HFF-Myc (cell line): ENCODE results near the gene METTL24.

Source experiments
- DNase-seq: peaks from one replicate; pipeline ENCODE4 v3.0.0-alpha.2; 2011; ENCODE audit warnings: low read depth; ENCODE audit errors: extremely low read depth
- H3K4me3 ChIP-seq: replicated peaks from 2 replicates; pipeline ENCODE4 v1.5.1; 2011; ENCODE audit warnings: low read depth, mild to moderate bottlenecking, control low read depth, low read length
- TF ChIP-seq, protein P1 (sequence below): IDR thresholded peaks from 2 replicates; pipeline ENCODE4 v1.5.1; 2012; ENCODE audit warnings: mild to moderate bottlenecking, low read depth, low read length, control low read depth; ENCODE audit errors: missing control alignments

METTL24 gene

DNA sequence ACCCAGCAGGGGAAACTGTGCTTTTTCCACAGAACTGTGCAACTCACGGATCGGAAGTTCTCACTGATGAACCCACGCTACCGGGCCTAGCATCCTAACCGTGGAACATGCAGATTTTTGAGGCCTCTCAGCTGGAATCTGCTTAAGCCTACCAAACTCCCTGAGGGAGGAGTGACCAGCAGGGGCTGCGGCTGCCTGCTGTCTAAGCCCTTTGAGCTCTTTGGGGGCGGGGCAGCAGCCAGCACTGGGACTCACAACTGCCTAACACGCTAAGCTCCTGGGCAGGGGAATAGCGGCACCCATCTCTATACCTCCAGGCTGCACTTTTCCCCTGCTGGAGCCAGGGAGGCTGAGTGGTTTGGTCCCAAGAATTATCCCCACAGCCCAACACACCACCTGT is 20.4 kb upstream of the METTL24 start:
- TF ChIP-seq, protein P1, sequence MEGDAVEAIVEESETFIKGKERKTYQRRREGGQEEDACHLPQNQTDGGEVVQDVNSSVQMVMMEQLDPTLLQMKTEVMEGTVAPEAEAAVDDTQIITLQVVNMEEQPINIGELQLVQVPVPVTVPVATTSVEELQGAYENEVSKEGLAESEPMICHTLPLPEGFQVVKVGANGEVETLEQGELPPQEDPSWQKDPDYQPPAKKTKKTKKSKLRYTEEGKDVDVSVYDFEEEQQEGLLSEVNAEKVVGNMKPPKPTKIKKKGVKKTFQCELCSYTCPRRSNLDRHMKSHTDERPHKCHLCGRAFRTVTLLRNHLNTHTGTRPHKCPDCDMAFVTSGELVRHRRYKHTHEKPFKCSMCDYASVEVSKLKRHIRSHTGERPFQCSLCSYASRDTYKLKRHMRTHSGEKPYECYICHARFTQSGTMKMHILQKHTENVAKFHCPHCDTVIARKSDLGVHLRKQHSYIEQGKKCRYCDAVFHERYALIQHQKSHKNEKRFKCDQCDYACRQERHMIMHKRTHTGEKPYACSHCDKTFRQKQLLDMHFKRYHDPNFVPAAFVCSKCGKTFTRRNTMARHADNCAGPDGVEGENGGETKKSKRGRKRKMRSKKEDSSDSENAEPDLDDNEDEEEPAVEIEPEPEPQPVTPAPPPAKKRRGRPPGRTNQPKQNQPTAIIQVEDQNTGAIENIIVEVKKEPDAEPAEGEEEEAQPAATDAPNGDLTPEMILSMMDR, result no peak
- no peak overlapping the region for H3K4me3 ChIP-seq
- DNase-seq, result no peak

DNA sequence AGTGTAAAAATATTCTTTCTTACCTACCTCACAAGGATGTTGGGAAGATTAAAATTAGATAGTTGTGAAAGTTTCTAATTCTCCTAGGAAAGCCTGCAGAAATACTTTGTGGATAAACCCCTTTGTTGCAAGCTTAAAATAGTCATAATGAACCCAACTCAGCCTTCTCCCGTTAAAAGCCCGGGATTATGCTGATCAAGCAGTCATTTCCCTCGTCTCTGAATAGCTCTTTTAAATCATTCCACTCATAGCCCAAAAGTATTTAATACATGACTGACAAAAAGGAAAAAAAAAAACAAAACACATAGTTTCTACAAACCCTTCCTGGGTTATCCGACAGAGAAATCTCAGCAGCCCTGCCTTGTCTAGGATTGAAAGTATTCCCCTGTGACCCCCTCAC is 10.9 kb upstream of the METTL24 start:
- TF ChIP-seq, protein P1, result no peak
- no peak overlapping the region for H3K4me3 ChIP-seq
- no peak for DNase-seq

DNA sequence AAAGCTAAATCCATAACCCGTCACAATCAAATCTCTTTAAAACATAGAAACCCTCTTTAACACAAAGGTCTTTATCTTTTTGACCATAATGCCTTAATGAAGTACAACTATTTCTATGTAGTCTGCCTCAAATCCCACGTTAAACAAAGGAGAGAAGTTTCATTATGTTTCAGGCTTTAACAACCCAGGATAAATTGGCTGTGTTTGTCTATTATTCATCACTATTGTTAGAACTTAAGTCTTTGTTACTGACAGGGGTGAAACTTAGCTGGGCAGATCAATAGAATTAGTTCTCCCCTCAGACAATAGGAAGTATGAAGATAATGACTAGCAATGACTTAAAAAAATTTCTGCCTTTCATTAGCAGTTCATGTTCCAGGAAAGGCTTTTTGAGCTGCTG is 10.1 kb upstream of the METTL24 start:
- DNase-seq, result no peak
- no peak overlapping the region for H3K4me3 ChIP-seq
- TF ChIP-seq, protein P1, result no peak

DNA sequence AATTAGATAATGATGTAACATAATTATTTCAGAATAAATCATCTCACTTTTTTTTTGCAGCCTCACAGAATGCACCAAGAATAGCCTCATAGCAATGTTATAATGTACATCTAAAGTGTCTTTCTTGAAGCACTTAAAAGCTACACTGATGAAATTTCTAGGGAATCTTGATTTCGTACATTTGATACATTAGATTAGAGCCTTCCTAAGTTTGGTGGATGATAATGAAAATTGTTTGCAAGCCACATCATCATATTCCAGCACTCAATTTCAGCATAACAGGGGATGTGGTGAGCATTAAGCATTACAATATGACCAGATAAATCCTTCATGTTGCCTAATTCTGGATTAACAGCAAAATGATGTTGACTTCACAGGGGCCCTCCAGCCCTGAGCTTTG is 9.7 kb upstream of the METTL24 start:
- TF ChIP-seq, protein P1, result no peak
- no peak overlapping the region for H3K4me3 ChIP-seq
- DNase-seq, result no peak

DNA sequence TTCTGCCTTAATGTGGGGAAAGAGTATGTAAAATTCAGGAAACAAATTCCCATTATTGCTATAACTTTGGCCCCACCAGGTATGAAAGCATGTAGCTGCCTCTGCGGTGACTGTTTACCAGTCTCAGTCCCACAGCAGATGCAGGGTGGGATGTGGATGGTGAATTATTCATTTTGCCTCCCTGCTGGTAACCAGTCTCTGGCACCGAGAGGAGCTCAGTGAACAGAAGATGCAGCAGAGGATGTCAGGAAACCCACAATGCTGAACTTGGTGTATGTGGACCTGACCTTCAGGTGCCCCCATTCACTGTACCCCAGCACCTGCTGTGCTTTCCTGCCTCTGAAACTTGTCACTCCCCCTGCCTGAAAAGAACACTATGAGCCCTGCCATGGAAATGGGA is 8.8 kb upstream of the METTL24 start:
- DNase-seq, result no peak
- no peak overlapping the region for H3K4me3 ChIP-seq
- TF ChIP-seq, protein P1, result no peak

DNA sequence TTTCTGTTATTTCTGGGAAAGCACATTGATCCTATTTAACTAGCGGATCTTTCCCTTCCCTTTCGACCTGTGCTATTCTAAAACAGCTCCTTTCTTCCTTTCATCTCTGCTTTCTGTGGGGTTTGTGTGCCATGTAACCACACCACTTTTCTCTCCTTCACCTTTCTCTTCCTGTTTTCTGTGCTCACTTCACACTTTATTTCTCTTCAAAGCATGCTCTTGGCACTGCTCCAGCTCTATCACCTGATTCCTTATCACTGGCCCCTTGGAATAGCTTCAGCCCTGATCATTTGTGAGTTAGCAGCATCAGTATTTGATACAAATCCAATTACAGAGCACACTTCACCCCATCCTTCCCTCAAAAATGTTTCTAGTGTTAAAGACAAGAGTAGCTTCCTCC is 8.1 kb upstream of the METTL24 start:
- TF ChIP-seq, protein P1, result no peak
- no peak for DNase-seq

DNA sequence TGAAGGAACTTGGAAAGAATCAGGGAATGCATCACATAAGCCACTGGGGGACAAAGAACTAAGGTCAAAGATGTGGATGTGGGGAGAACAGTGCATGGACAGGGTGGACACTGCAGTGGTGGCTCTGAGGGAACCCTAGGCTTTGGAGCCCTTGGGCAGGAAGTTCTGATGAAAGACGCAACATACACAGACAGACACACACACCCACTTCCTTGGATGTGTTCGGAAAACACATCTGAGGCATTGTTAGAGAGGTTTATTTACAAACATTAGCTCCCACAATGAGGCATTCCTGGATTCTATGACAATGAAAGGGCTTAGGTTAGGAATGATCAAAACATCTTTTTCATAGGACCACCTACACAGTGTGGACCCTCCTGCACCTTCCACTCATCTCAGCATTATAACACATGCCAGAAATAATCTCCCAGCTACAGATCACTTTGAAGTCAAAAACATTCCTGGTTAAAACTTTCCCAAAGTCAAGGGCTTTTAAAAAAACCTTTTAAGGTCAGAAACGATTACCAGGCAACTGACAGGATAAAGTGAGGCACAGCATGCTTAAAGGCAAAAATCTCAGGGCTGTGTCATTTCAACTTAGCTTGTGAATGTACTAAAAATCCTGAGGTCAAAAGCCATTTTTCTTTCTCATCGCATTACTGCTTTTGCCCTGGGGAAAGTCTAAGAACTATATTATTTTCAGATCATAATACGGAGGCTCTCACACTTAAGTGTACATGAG is 6.4 kb upstream of the METTL24 start:
- TF ChIP-seq, protein P1, result no peak
- no peak for DNase-seq
- no peak overlapping the region for H3K4me3 ChIP-seq

More for the DNA sequence above, 8.1 kb upstream of the METTL24 start:
- no peak overlapping the region for H3K4me3 ChIP-seq
